Dedifferentiated amniotic fluid mesenchymal stem cell (primary cell): Measurements from ENCODE around the gene OR4N2.
"Not testable (repeated sequence)": the region's sequence is repeated elsewhere in the genome, so short reads cannot be mapped to it uniquely, and the experiment has no call there.

Experiments used
- DNase-seq: peaks from one replicate; pipeline ENCODE4 v3.0.0-alpha.2; 2016; ENCODE audit errors: extremely low spot score

The OR4N2 gene

DNA sequence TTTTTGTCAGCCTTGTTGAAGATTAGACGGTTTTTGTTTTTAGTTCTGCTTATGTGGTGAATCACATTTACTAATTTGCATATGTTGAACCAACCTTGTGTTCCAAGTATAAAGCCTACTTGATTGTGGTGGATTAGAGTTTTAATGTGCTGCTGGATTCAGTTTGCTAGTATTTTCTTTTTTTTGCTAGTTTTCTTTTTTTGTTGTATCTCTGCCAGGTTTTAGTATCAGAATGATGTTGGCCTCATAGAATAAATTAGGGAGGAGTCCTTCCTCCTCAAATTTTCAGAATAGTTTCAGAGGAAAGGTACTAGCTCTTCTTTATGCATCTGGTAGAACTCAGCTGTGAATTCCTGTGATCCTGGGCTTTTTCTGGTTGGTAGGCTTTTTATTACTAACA is at the start of gene OR4N2:
OR4N2 (plus strand) TSS at position 301 of the 400 bp plus-strand sequence. CDS start 23,679 bp downstream, outside the sequence.
- DNase-seq, result not testable (repeated sequence)

DNA sequence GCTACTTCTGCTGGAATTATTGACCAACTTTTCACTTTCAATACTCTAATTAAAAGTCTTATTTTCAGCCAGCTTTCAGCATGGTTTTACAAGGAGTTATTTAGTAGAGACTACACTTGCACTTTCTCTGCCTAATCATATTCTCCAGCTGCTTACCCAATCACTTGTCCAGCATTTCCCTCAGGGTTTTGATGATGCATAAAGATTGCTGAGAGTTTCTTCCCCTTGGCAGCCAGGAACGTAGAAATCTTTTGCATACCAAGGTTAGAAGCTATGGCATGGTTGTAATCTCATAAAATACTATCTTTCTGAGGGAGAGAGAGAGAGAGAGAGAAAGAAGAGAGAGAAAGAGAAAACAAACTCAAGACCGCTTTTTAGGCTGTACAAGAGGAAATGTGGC is 49.4 kb upstream of the OR4N2 start:
- no peak for DNase-seq

GRCh38 chr14:19771491-19771890 is 32.1 kb upstream of the OR4N2 start:
- DNase-seq, result not testable (repeated sequence)

DNA sequence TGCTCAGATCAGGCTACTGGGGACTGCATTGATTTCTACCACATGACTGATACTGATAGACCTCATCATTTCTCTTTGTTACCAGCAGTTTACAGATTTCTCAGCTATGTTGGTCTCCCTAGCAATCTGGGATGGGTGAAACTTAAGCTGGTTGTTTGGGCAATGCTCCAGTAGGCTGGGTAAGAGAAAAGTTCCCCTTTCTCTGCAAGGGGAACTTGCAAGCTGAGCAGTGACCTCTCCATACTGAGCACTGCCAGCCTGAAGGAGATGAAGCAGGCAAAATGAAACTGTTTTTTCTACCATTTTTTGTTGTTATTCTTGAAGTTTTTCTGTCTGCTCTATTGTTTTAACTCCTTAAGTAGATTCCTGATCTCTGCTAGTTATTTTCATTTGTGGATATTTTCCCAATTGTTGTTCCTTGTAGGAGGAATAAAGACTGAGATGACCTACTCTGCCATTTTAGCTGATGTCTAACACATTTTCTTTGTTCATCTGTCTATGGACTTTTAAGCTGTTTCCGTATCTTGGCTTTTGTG is 31.6 kb upstream of the OR4N2 start:
- no peak for DNase-seq

DNA sequence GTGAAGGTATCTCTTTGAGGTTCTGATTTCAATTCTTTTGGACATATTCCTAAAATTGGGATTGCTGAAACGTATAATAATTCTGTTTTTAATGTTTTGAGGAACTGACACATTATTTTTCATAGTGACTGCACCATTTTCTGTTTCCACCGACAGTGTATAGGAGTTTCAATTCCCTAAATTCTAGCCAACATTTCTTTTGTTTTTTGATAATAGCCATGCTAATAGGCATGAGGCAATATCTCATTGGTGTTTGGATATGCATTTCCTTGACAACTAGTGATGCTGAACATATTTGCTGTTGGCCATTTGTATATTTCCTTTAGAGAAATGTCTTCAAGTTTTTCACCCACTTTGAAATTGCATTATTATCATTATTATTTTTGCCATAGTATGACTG is 31.1 kb upstream of the OR4N2 start:
- not testable (repeated sequence) for DNase-seq

DNA sequence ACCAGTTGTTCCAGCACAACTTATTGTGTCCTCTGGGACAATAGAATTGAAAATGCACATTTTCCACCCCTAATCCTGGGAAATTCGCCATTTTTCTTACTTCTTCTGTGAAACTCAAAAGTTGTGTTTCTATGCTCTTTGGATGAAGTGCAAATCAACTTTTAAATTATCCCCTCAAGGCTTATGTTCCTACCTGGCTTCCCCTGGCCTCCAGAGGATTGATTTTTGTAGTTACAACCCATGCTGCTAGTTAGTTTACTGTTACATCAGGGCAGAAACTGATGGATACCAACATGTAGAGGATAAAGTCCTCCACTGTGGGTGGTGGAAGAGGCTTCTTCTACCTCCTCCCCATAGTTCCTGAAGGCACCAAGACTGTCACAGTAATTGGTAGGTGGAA is 30.4 kb upstream of the OR4N2 start, which contains the start of gene OR4M1:
OR4M1 (plus strand) TSS at position 301 of the 400 bp plus-strand sequence. CDS start 6,819 bp downstream, outside the sequence.
- DNase-seq, result not testable (repeated sequence)

- DNase-seq, result no peak
Observed at GRCh38 chr14:19775587-19775986, 28.0 kb upstream of the OR4N2 start.

DNA sequence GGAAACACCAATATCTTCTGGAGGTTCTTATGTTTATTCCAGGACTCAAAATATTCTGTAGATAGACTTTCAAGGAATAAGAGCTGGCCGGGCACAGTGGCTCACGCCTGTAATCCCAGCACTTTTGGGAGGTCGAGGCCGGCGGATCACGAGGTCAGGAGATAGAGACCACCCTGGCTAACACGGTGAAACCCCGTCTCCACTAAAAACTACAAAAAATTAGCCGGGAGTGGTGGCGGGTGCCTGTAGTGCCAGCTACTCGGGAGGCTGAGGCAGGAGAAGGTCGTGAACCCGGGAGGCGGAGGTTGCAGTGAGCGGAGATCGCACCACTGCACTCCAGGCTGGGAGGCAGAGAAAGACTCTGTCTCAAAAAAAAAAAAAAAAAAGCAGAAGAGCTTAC is 17.7 kb upstream of the OR4N2 start:
- DNase-seq, result not testable (repeated sequence)

DNA sequence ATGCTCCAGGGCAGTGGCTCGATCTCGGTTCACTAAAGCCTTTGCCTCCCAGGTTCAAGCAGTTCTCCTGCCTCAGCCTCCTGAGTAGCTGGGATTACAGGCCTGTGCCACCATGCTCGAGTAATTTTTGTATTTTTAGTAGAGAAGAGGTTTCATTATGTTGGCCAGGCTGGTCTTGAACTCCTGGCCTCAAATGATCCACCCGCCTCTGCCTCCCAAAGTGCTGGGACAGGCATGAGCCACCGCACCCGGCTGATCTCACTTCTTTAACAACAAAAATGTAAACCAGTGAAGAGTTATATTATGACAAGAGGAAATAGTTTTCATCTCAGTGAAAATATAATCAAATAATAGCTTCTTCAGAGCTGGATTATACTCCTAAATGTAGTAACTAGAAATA is 16.3 kb upstream of the OR4N2 start:
- DNase-seq, result not testable (repeated sequence)

GRCh38 chr14:19788150-19788549 is 15.4 kb upstream of the OR4N2 start:
- DNase-seq, result not testable (repeated sequence)

DNA sequence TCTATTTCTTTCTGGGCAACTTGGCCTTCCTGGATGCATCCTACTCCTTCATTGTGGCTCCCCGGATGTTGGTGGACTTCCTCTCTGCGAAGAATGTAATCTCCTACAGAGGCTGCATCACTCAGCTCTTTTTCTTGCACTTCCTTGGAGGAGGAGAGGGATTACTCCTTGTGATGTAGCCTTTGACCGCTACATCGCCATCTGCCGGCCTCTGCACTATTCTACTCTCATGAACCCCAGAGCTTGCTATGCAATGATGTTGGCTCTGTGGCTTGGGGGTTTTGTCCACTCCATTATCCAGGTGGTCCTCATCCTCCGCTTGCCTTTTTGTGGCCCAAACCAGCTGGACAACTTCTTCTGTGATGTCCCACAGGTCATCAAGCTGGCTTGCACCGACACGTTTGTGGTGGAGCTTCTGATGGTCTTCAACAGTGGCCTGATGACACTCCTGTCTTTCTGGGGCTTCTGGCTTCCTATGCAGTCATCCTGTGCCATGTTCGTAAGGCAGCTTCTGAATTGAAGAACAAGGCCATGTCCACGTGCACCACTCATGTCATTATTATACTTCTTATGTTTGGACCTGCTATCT is 7.0 kb upstream of the OR4N2 start:
- DNase-seq, result not testable (repeated sequence)

DNA sequence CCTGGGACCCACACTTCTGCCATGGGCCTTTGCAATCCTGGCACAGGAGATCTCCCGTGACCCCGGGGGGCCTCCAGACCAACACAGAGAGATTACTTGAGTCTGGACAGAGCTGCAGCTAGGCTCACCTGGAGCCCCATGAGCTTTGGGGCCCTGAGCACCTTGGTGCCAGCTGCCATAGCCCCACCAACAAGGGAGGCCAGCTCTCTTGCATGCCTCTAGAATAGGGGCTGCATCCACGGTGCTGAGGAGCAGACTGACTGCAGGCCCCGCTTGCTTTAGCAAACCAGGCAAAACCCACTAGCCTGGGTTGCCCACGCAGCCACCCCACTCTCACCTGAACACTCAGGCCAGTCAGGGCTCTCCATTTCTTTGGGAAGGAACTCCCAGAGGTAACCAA is 3.7 kb upstream of the OR4N2 start:
- no peak for DNase-seq

DNA sequence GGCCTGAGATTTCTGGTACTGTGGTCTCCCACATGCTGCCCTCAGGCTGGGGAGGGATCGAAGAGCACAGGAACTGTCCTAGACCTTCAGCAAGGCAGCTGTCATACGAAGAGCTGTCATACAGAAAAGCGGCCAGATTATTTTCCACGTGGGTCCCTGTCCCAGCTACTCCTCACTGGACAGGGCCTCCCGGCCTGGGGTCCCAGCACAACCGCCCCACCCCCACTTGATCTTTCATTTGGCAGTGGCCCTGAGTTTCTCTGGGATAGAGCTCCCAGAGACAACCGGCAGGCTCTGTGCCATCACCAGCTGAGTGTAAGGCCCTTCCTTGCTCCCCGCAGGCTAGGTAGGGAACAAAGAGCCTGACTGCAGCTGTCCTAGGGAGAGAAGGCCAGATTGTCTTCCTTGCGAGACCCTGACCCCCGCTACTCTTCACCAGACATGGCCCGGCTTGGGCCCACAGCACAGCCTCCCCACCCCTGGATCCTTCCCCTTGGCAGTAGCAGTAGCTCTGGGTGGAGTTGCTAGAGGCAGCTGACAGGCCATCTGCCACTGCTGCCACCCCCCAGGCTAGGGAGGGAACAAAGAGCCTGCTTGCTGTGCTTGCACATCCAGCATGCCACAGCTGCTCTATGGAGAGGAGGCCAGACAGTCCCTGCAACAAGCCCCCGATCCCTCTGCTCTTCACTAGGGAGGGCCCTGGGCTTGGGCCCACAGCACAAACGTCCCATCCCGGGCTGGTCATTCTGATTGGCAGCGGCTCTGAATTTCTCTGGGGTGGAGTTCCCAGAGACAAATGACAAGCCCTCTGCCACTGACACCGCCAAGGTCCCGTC is 3.1 kb upstream of the OR4N2 start:
- DNase-seq, result no peak

- no peak for DNase-seq
Observed at GRCh38 chr14:19801118-19801464, 2.5 kb upstream of the OR4N2 start.

DNA sequence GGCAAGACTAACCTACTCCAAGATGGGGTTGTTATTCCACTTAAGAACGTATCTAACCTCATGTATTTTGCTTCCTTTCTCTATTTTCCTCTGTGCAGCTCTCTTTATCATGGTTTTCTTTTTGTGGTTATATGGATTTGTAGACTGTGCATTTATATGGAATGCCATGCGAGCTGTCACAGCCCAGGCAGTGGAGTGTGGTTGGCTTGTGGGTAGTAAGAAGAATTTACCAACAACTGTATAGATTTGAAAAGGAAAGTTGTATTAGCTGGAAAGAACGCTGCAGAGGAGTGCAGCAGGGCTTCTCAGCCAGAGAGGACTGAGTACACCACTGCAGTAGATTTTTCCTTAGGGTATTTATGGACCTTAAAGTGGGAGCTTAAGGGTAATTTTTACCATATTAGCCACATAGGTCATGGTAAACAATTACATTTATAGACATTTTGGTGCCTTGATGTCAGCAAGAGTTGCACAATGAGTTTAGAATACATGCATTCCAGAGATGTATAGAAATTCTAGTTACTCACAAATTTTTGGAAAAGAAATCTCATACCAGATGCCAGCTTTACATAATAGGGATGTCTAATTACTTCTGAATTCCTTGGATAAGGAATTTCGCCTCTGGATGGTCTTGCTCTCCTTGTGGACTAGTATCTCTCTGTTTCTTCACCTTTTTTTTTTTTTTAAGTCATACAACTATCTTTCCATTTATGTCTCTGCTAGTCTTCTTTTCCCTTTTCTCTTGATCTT is 9.8 kb downstream of the OR4N2 start:
- DNase-seq, result not testable (repeated sequence)

- DNase-seq, result not testable (repeated sequence)
Observed at GRCh38 chr14:19819879-19820278, 16.3 kb downstream of the OR4N2 start.

DNA sequence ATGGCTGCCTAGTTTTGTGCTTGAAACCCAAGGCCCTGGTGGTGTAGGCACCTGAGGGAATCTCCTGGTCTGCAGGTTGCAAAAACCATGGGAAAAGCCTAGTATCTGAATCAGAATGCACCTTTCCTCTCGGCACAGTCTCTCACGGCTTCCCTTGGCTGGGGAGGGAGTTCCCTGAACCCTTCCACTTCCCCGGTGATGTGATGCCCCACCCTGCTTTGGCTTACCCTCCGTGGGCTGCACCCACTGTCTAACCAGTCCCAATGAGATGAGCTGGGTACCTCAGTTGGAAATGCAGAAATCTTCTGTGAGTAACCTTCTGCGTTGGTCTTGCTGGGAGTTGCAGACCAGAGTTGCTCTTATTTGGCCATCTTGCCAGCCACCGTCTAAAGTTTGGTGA is 17.4 kb downstream of the OR4N2 start:
- DNase-seq, result not testable (repeated sequence)

DNA sequence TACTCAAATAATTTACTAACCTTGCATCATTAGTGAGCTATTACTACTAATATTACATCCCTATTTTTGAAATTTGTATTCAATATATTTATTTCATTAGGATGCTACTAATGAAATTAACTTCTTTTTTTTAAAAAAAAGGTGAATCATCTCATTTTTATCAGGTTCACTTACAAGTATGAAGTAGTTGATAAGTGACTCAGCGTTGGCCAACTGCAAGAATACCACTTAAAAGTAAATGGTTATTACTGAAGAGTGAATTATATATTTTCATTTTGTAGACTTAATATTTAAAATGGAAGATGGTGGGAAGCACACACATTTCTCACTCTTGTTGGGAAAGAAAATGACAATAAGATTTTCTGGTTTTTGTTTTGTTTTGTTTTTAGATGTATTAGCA is 19.6 kb downstream of the OR4N2 start:
- no peak for DNase-seq

DNA sequence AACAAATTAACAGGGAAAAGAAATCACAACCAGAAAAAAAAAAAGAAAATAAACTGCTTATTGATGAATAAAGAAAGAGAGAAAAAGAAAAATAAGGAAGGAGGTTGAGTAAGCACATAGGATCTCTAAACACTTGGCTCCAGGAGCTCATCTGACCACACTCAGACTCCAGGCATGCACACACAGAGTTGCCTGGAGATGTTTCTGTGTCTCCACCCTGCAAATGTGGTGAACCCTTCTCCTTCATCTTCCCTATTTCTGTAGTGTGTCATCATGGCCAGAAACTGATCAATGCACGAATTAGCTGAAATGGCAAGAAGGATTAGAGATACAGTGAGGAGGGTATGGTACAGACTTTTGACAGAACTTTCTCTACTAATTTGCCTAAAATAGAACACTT is 20.2 kb downstream of the OR4N2 start:
- no peak for DNase-seq

GRCh38 chr14:19827626-19828244 is 24.2 kb downstream of the OR4N2 start:
- DNase-seq, result not testable (repeated sequence)

DNA sequence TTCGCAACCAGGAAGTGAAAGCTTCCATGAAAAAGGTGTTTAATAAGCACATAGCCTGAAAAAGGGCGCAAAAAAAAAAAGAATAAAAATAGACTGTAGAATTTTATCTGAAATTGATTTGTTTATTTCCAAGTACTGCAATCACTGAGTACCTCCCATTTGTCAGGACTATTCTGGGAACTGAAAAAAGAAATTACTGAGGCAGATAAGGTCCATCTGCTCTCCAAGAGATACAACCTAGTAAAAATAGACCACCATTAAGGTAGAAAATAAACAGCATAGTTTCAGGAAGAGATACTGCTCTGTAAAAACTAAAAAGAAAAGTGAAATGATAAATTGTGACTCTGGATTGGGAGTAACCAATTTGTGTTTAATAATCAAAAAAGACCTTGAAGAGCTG is 24.7 kb downstream of the OR4N2 start:
- no peak for DNase-seq
